ENCODE measurements around the gene VIPR1. TPM values are rescaled to one million over a fixed set of nuclear protein-coding genes. Genes with fewer than 3 reads are reported as not detected.

The VIPR1 gene
- total and polyA plus RNA-seq, 2 donors from 2014 or later = 4.9 to 5.3 TPM

DNA sequence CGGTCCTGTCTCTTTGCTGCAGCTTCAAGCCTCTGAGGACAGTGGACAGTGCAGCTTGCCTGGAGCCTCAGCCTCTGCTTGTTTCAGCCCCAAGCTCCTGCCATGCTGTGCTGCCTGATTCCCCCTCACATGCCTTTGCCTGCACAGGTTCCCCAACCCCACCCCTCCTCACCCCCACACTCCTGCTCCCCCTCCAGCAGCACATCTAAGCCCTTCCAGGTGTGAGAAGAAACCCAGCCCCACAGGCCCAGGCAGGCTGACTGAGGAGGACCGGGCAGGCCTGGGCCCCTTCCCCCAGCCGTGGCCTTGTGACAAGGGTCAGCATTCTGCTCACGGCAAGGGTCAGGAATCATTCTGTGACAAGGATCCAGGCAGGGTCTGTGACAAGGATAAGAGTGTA lies 22.8 kb downstream of the VIPR1 start:
- intact Hi-C loops (cut with DNase I) = no loop called here

DNA sequence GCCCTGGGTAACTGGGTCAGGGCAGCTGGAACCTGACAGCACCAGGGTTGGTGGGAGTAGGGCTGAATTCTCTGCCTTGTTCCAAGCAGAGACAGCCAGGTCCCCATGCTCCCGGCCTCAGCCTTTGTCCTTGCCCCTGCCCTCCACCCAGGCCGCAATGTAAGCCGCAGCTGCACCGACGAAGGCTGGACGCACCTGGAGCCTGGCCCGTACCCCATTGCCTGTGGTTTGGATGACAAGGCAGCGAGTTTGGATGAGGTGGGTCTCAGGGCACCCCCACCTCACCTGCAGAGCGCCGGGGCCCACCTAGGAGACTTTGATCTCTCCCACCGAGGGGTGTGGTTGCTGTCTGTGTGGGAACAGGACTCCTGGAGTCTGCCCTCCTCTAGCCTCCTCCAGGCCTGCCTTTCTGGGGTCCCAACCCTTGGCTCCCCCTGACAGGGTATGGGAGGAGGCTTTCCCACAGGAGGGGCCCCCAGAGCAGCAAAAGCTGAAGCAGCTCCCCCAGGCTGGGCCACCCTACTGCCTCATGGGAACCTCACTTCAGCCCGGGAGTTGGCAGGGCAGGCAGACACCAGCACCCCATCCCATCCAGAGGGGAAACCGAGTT lies 23.4 kb downstream of the VIPR1 start:
- no peak for FAIRE-seq
- DNase-seq = no peak

More for the DNA sequence above, 22.8 kb downstream of the VIPR1 start:
- Histone ChIP-seq H3K36me3 (ENCODE audit: control insufficient read depth in 2 of 3, insufficient read depth in 3 of 3, low read length in 3 of 3) (no peaks in the 10 kb centered on the region), H3K9ac (ENCODE audit: low read length in 3 of 3) (no peak overlapping the region), H3K27ac (ENCODE audit: low read depth in 2 of 2, low read length in 2 of 2) (no peak overlapping the region), H3K27me3 (ENCODE audit: control insufficient read depth, insufficient read depth, low read length) (no peaks in the 10 kb centered on the region), H3K4me3 (ENCODE audit: low read length in 3 of 3) (no peak overlapping the region), H3K4me1 (ENCODE audit: control insufficient read depth in 2 of 3, insufficient read depth in 2 of 3, low read depth in 1 of 3, low read length in 3 of 3) (no peaks in the 10 kb centered on the region), H3K9me3 (ENCODE audit: control insufficient read depth in 2 of 3, insufficient read depth in 1 of 3, low read length in 3 of 3) (no peaks in the 10 kb centered on the region)
- no peak for DNase-seq
- FAIRE-seq = no peak
- TF ChIP-seq, protein P1, sequence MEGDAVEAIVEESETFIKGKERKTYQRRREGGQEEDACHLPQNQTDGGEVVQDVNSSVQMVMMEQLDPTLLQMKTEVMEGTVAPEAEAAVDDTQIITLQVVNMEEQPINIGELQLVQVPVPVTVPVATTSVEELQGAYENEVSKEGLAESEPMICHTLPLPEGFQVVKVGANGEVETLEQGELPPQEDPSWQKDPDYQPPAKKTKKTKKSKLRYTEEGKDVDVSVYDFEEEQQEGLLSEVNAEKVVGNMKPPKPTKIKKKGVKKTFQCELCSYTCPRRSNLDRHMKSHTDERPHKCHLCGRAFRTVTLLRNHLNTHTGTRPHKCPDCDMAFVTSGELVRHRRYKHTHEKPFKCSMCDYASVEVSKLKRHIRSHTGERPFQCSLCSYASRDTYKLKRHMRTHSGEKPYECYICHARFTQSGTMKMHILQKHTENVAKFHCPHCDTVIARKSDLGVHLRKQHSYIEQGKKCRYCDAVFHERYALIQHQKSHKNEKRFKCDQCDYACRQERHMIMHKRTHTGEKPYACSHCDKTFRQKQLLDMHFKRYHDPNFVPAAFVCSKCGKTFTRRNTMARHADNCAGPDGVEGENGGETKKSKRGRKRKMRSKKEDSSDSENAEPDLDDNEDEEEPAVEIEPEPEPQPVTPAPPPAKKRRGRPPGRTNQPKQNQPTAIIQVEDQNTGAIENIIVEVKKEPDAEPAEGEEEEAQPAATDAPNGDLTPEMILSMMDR (IDR thresholded peaks at IDR 0.05; ENCODE audit: borderline replicate concordance, extremely low read depth, insufficient read depth) = no peak

DNA sequence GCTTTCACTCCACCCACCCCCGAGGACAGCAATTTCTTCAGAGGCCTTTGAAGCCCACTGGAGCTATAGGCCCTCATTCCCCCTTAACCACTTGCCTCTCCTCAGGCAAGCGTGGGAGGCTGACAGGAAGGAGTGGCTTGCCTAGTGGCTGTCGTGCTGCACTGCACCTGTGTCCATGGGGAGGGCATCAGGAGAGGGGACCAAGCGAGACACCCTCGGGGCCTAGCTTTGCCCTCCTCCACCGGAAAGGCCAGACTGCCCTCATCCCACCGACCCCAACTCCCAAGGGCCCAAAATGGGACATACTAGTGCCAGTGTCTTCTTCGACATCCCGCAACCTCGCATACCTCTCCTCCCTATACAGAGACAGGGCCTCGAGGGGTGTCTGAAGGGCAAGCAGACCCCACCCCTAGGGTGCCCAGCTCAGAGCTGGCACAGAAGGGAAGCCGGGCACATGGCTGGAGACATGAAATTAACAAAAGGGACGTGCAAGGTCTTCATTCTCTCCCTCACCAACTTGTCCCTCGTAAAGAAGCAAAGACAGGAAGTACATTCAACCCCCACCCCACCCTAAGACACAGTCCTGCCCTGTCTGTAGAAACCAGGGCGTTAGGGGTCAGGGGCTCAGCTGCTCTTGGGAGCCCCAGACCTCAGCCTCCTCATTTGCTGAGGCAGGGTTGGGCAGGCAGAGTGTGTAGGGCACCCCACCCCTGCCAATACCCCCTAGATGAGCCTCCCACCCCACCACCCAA lies 24.3 kb downstream of the VIPR1 start:
- TF ChIP-seq, protein P1 (IDR thresholded peaks at IDR 0.05; ENCODE audit: borderline replicate concordance, extremely low read depth, insufficient read depth) = no peak
- Histone ChIP-seq H3K4me3 (ENCODE audit: low read length in 3 of 3) (no peak overlapping the region), H3K27me3 (ENCODE audit: control insufficient read depth, insufficient read depth, low read length) (no peaks in the 10 kb centered on the region), H3K27ac (ENCODE audit: low read depth in 2 of 2, low read length in 2 of 2) (no peak overlapping the region), H3K9ac (ENCODE audit: low read length in 3 of 3) (no peak overlapping the region), H3K9me3 (ENCODE audit: control insufficient read depth in 2 of 3, insufficient read depth in 1 of 3, low read length in 3 of 3) (no peaks in the 10 kb centered on the region), H3K36me3 (ENCODE audit: control insufficient read depth in 2 of 3, insufficient read depth in 3 of 3, low read length in 3 of 3) (no peaks in the 10 kb centered on the region), H3K4me1 (ENCODE audit: control insufficient read depth in 2 of 3, insufficient read depth in 2 of 3, low read depth in 1 of 3, low read length in 3 of 3) (no peaks in the 10 kb centered on the region)
- DNase-seq (peak in 1 of 5 donors; percentile 13), FAIRE-seq (no peak)
- intact Hi-C loops (cut with DNase I) = no loop called here

More for the DNA sequence above, 23.4 kb downstream of the VIPR1 start:
- H3K27ac ChIP-seq (ENCODE audit: low read depth in 2 of 2, low read length in 2 of 2) = no peak overlapping the region
- TF ChIP-seq, protein P1 (IDR thresholded peaks at IDR 0.05; ENCODE audit: borderline replicate concordance, extremely low read depth, insufficient read depth) = no peak
- no peaks in the 10 kb centered on the region for H3K4me1 ChIP-seq (ENCODE audit: control insufficient read depth in 2 of 3, insufficient read depth in 2 of 3, low read depth in 1 of 3, low read length in 3 of 3)
- H3K9me3 ChIP-seq (ENCODE audit: control insufficient read depth in 2 of 3, insufficient read depth in 1 of 3, low read length in 3 of 3) = no peaks in the 10 kb centered on the region
- no peak overlapping the region for H3K4me3 ChIP-seq (ENCODE audit: low read length in 3 of 3)
- H3K36me3 ChIP-seq (ENCODE audit: control insufficient read depth in 2 of 3, insufficient read depth in 3 of 3, low read length in 3 of 3) = no peaks in the 10 kb centered on the region
- no peak overlapping the region for H3K9ac ChIP-seq (ENCODE audit: low read length in 3 of 3)
- no peaks in the 10 kb centered on the region for H3K27me3 ChIP-seq (ENCODE audit: control insufficient read depth, insufficient read depth, low read length)
- intact Hi-C loops (cut with DNase I) = no loop called here

Data from kidney (tissue), 14 donors.